H9 (cell line): ENCODE data around the gene AHCY. TPM values are rescaled to one million over a fixed set of nuclear protein-coding genes. Genes with fewer than 3 reads are reported as not detected.

Source experiments
- DNase-seq: peaks from one replicate; pipeline ENCODE4 v3.0.0-alpha.2; 2017
- H2AFZ ChIP-seq: one replicate; pipeline ENCODE4 v1.6.1; 2013; ENCODE audit warnings: mild to moderate bottlenecking, low read length, control low read depth, moderate library complexity
- H2AK5ac ChIP-seq: 2 replicates; pipeline ENCODE4 v1.6.1; 2013; ENCODE audit warnings: low read length, control low read depth, mixed read lengths; ENCODE audit not compliant: insufficient read length
- H2BK120ac ChIP-seq: one replicate; pipeline ENCODE4 v1.6.1; 2013; ENCODE audit warnings: low read depth, mild to moderate bottlenecking, low read length, control low read depth, inconsistent platforms; ENCODE audit not compliant: poor library complexity, severe bottlenecking
- H2BK12ac ChIP-seq: 2 replicates; pipeline ENCODE4 v1.6.1; 2013; ENCODE audit warnings: low read length, control low read depth, mixed read lengths, low read depth; ENCODE audit not compliant: insufficient read length
- H2BK15ac ChIP-seq: 2 replicates; pipeline ENCODE4 v1.6.1; 2013; ENCODE audit warnings: low read depth, low read length, control low read depth
- H2BK20ac ChIP-seq: one replicate; pipeline ENCODE4 v1.6.1; 2013; ENCODE audit warnings: low read depth, mild to moderate bottlenecking, low read length, control low read depth, inconsistent platforms; ENCODE audit not compliant: poor library complexity, severe bottlenecking
- H2BK5ac ChIP-seq: 2 replicates; pipeline ENCODE4 v1.6.1; 2013; ENCODE audit warnings: low read length, control low read depth, mixed read lengths; ENCODE audit not compliant: insufficient read length
- H3K14ac ChIP-seq: 2 replicates; pipeline ENCODE4 v1.6.1; 2013; ENCODE audit warnings: low read length, control low read depth; ENCODE audit not compliant: insufficient read depth
- H3K18ac ChIP-seq: 2 replicates; pipeline ENCODE4 v1.6.1; 2013; ENCODE audit warnings: low read depth, mild to moderate bottlenecking, mixed read lengths, low read length, control low read depth; ENCODE audit not compliant: insufficient read length
- H3K23ac ChIP-seq: 2 replicates; pipeline ENCODE4 v1.6.1; 2013; ENCODE audit warnings: low read length, control low read depth, mixed read lengths, low read depth; ENCODE audit not compliant: insufficient read length
- H3K23me2 ChIP-seq: 2 replicates; pipeline ENCODE4 v1.6.1; 2013; ENCODE audit warnings: low read depth, mild to moderate bottlenecking, mixed read lengths, low read length, control low read depth; ENCODE audit not compliant: insufficient read length, poor library complexity, severe bottlenecking
- H3K27ac ChIP-seq: 2 replicates; pipeline ENCODE4 v1.5.1; 2013; ENCODE audit warnings: low read length, control low read depth, mixed read lengths, low read depth; ENCODE audit not compliant: insufficient read length
- H3K27me3 ChIP-seq: 2 replicates; pipeline ENCODE4 v1.6.1; 2013; ENCODE audit warnings: low read length, control low read depth, inconsistent platforms; ENCODE audit not compliant: insufficient read depth
- H3K4ac ChIP-seq: 2 replicates; pipeline ENCODE4 v1.6.1; 2013; ENCODE audit warnings: low read depth, mild to moderate bottlenecking, control low read depth, inconsistent platforms, low read length, moderate library complexity
- H3K4me1 ChIP-seq: 2 replicates; pipeline ENCODE4 v1.6.1; 2013; ENCODE audit warnings: low read length, control low read depth, inconsistent platforms; ENCODE audit not compliant: insufficient read depth
- H3K4me2 ChIP-seq: 2 replicates; pipeline ENCODE4 v1.6.1; 2013; ENCODE audit warnings: low read length, control low read depth, mixed read lengths; ENCODE audit not compliant: insufficient read length, insufficient read depth
- H3K56ac ChIP-seq: 2 replicates; pipeline ENCODE4 v1.6.1; 2013; ENCODE audit warnings: low read depth, mild to moderate bottlenecking, mixed read lengths, low read length, control low read depth; ENCODE audit not compliant: insufficient read length
- H3K79me1 ChIP-seq: 2 replicates; pipeline ENCODE4 v1.6.1; 2013; ENCODE audit warnings: low read depth, mild to moderate bottlenecking, moderate library complexity, low read length, control low read depth, inconsistent platforms; ENCODE audit not compliant: insufficient read depth, poor library complexity, severe bottlenecking
- H3K79me2 ChIP-seq: 2 replicates; pipeline ENCODE4 v1.6.1; 2013; ENCODE audit warnings: low read length, control low read depth, inconsistent platforms; ENCODE audit not compliant: insufficient read depth
- H3K9ac ChIP-seq: 2 replicates; pipeline ENCODE4 v1.6.1; 2013; ENCODE audit warnings: low read length, control low read depth, mixed read lengths; ENCODE audit not compliant: insufficient read length; ENCODE audit errors: extremely low read depth
- H3K9me3 ChIP-seq: one replicate; pipeline ENCODE4 v1.6.1; 2013; ENCODE audit warnings: low read depth, low read length, inconsistent platforms; ENCODE audit not compliant: control insufficient read depth
- H3T11ph ChIP-seq: one replicate; pipeline ENCODE4 v1.6.1; 2013; ENCODE audit warnings: mild to moderate bottlenecking, low read length, control low read depth, inconsistent platforms
- H4K20me1 ChIP-seq: one replicate; pipeline ENCODE4 v1.6.1; 2013; ENCODE audit not compliant: control insufficient read depth, insufficient read length, insufficient read depth
- H4K5ac ChIP-seq: 2 replicates; pipeline ENCODE4 v1.6.1; 2013; ENCODE audit warnings: low read depth, mild to moderate bottlenecking, mixed read lengths, low read length, control low read depth; ENCODE audit not compliant: insufficient read length
- H4K8ac ChIP-seq: replicated peaks from 2 replicates; pipeline ENCODE4 v1.6.1; 2013; ENCODE audit warnings: low read length, control low read depth, mixed read lengths, low read depth; ENCODE audit not compliant: insufficient read length
- H4K91ac ChIP-seq: 2 replicates; pipeline ENCODE4 v1.6.1; 2013; ENCODE audit warnings: low read depth, mild to moderate bottlenecking, moderate library complexity, mixed read lengths, low read length, control low read depth; ENCODE audit not compliant: insufficient read length
- H3K27ac Mint-ChIP-seq, 3 experiments: 2 replicates in 2 of 3; 3 replicates in 1 of 3; pipeline ENCODE4 v1.8.0; 2020 to 2021; ENCODE audit warnings: mixed read lengths in 3 of 3, mild to moderate bottlenecking in 1 of 3, moderate library complexity in 1 of 3
- H3K27me3 Mint-ChIP-seq: 2 replicates; pipeline ENCODE4 v1.8.0; 2021; ENCODE audit warnings: low read depth, mild to moderate bottlenecking, moderate library complexity, mixed read lengths
- H3K36me3 Mint-ChIP-seq, 3 experiments: 2 replicates in 2 of 3; 3 replicates in 1 of 3; pipeline ENCODE4 v1.8.0; 2020 to 2021; ENCODE audit warnings: low read depth in 3 of 3, mixed read lengths in 3 of 3; ENCODE audit not compliant: insufficient read depth in 1 of 3
- H3K4me1 Mint-ChIP-seq, 2 experiments: 2 replicates each; pipeline ENCODE4 v1.8.0; 2020; ENCODE audit warnings: mixed read lengths in 2 of 2
- H3K4me3 Mint-ChIP-seq, 2 experiments: 2 replicates in 1 of 2; 3 replicates in 1 of 2; pipeline ENCODE4 v1.8.0; 2020 to 2021; ENCODE audit warnings: mild to moderate bottlenecking in 2 of 2, mixed read lengths in 2 of 2, moderate library complexity in 1 of 2
- H3K9me3 Mint-ChIP-seq, 2 experiments: 2 replicates in 1 of 2; 3 replicates in 1 of 2; pipeline ENCODE4 v1.8.0; 2020; ENCODE audit warnings: mild to moderate bottlenecking in 2 of 2, mixed read lengths in 2 of 2, moderate library complexity in 1 of 2
- WGBS: extraction: QIAGEN DNeasy Blood & Tissue Kit; methylation state at CpG from one replicate; pipeline ENCODE4 v1.1.7; 2013; ENCODE audit warnings: missing lambda C conversion rate, low lambda C conversion rate, mixed read lengths; ENCODE audit not compliant: insufficient read length; ENCODE audit errors: extremely low coverage; 5-methylcytosine and 5-hydroxymethylcytosine counted together
- total RNA-seq: library from RNA; stranded (reverse); gene quantifications from 2 replicates; pipeline ENCODE4 v1.2.1, GENCODE V29; 2021
- TF ChIP-seq, protein P1 (sequence below): fragments of 200-600 bp; sonication (generic); conservative IDR thresholded peaks from 3 replicates; pipeline ENCODE4 v1.8.0; 2021; ENCODE audit warnings: antibody characterized with exemption, mild to moderate bottlenecking

AHCY gene
- total RNA-seq, 1 experiment from 2014 or later = 461 TPM

DNA sequence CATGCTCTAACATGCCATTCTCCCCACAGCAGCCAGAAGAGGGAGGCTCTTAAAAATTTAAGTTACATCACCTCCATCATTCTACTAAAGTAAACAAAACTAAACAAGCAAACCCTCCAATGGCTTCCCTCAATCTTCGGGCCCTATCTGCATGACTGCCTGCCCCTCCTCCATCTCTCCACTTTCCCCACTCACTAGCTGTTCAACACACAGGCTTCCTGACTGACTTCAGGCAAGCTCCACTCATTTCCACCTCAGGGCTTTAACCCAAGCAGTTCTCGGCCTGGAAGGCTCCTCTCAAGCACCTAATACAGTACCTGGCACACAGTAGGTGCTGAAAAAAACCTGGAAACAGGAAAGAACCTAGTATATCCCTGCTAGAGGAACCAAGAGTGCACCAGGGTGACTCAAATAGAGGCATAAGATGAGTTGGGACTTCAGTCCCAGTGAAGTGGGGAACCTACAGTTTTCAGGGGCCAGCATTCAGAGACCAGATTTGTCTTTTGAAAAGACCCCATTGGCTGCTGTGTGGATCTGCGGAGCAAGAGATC is 2.8 kb downstream of the AHCY start:
- no peak overlapping the region for H2BK120ac ChIP-seq
- WGBS = no CpG with 5 or more reads among the region's 3 CpGs
- H2AFZ ChIP-seq = no peak overlapping the region
- H2AK5ac ChIP-seq = no peak overlapping the region
- no peak overlapping the region for H3K9ac ChIP-seq
- H3K4me1 Mint-ChIP-seq = peaks cover 4 to 7% of the 10 kb centered on the region in 2 experiments; a peak in 3 of 4 replicates
- H3K14ac ChIP-seq = no peak overlapping the region
- H2BK15ac ChIP-seq = no peak overlapping the region
- TF ChIP-seq, protein P1, sequence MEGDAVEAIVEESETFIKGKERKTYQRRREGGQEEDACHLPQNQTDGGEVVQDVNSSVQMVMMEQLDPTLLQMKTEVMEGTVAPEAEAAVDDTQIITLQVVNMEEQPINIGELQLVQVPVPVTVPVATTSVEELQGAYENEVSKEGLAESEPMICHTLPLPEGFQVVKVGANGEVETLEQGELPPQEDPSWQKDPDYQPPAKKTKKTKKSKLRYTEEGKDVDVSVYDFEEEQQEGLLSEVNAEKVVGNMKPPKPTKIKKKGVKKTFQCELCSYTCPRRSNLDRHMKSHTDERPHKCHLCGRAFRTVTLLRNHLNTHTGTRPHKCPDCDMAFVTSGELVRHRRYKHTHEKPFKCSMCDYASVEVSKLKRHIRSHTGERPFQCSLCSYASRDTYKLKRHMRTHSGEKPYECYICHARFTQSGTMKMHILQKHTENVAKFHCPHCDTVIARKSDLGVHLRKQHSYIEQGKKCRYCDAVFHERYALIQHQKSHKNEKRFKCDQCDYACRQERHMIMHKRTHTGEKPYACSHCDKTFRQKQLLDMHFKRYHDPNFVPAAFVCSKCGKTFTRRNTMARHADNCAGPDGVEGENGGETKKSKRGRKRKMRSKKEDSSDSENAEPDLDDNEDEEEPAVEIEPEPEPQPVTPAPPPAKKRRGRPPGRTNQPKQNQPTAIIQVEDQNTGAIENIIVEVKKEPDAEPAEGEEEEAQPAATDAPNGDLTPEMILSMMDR = no peak
- no peak overlapping the region for H3K27ac ChIP-seq
- peaks cover 7% of the 10 kb centered on the region for H3K79me1 ChIP-seq
- H2BK5ac ChIP-seq = no peak overlapping the region
- no peak overlapping the region for H3K23ac ChIP-seq
- no peak overlapping the region; a peak in 1 of 5 replicates for H3K4me3 Mint-ChIP-seq
- DNase-seq = no peak
- no peak overlapping the region for H3K4ac ChIP-seq
- peaks cover 5% of the 10 kb centered on the region for H3K23me2 ChIP-seq
- peaks cover 20 to 32% (median 23%) of the 10 kb centered on the region in 3 experiments for H3K36me3 Mint-ChIP-seq
- H3K4me2 ChIP-seq = peak overlapping the region; percentile 4
- H3K9me3 ChIP-seq = no peaks in the 10 kb centered on the region
- H3K9me3 Mint-ChIP-seq = no peaks in the 10 kb centered on the region; a peak in 1 of 5 replicates
- no peak overlapping the region for H2BK12ac ChIP-seq
- H3K27me3 Mint-ChIP-seq = no peaks in the 10 kb centered on the region
- no peak overlapping the region for H4K5ac ChIP-seq
- H3T11ph ChIP-seq = no peak overlapping the region
- no peak overlapping the region for H2BK20ac ChIP-seq
- no peaks in the 10 kb centered on the region for H3K27me3 ChIP-seq
- H4K91ac ChIP-seq = no peak overlapping the region
- no peak overlapping the region for H3K56ac ChIP-seq
- H3K18ac ChIP-seq = no peak overlapping the region
- H3K27ac Mint-ChIP-seq = no peak overlapping the region
- H3K4me1 ChIP-seq = no peaks in the 10 kb centered on the region
- no peaks in the 10 kb centered on the region for H4K20me1 ChIP-seq
- peaks cover 38% of the 10 kb centered on the region; the same call in 1 of the 2 replicates for H3K79me2 ChIP-seq
- no peak overlapping the region for H4K8ac ChIP-seq
